H1 (cell line): ENCODE data around the gene SLC11A1.

Source experiments
- CEBPB ChIP-seq: IDR thresholded peaks from 2 replicates; pipeline ENCODE4 v1.6.1; 2012; ENCODE audit warnings: low read depth, low read length
- CHD1 ChIP-seq: IDR thresholded peaks from 2 replicates; pipeline ENCODE4 v1.6.1; 2012; ENCODE audit warnings: low read depth, low read length, improper control_type of control experiment
- KDM1A ChIP-seq: fragments of 200-600, 300-600 bp; sonication (generic); IDR thresholded peaks from 2 replicates; pipeline ENCODE4 v1.7.1; 2016; ENCODE audit warnings: mild to moderate bottlenecking, low read length, borderline replicate concordance
- POLR2A ChIP-seq, 2 experiments: IDR thresholded peaks; 1 replicate in 1 of 2; 2 replicates in 1 of 2; pipeline ENCODE4 v1.6.1; 2011; ENCODE audit warnings: low read depth in 2 of 2, low read length in 2 of 2, mild to moderate bottlenecking in 2 of 2; ENCODE audit errors: control extremely low read depth in 1 of 2
- SIX5 ChIP-seq: IDR thresholded peaks from 2 replicates; pipeline ENCODE4 v1.6.1; 2011; ENCODE audit warnings: mild to moderate bottlenecking, low read depth, low read length
- TAF1 ChIP-seq: IDR thresholded peaks from 2 replicates; pipeline ENCODE4 v1.6.1; 2011; ENCODE audit warnings: mild to moderate bottlenecking, low read depth, low read length
- TCF12 ChIP-seq: IDR thresholded peaks from 2 replicates; pipeline ENCODE4 v1.6.1; 2011; ENCODE audit warnings: low read depth, mild to moderate bottlenecking, low read length
- USF2 ChIP-seq: IDR thresholded peaks from 2 replicates; pipeline ENCODE4 v1.6.1; 2011; ENCODE audit warnings: low read length, improper control_type of control experiment
- YY1 ChIP-seq: IDR thresholded peaks from 2 replicates; pipeline ENCODE4 v1.6.1; 2011; ENCODE audit warnings: low read depth, mild to moderate bottlenecking, low read length
- TF ChIP-seq, protein P1 (sequence below), 3 experiments: IDR thresholded peaks; 1 replicate in 2 of 3; 2 replicates in 1 of 3; pipeline versions ENCODE4 v1.5.1 to v1.6.1; 2011; ENCODE audit warnings: low read length in 3 of 3, mild to moderate bottlenecking in 3 of 3, inconsistent platforms in 2 of 3, low read depth in 1 of 3, moderate library complexity in 1 of 3; ENCODE audit not compliant: insufficient read depth in 1 of 3; ENCODE audit errors: control extremely low read depth in 1 of 3
- TF ChIP-seq, protein P2 (sequence below): IDR thresholded peaks from 2 replicates; pipeline ENCODE4 v1.6.1; 2011; ENCODE audit warnings: low read depth, mild to moderate bottlenecking, low read length; ENCODE audit not compliant: insufficient read depth
- TF ChIP-seq, protein P3 (sequence below): IDR thresholded peaks from 2 replicates; pipeline ENCODE4 v1.6.1; 2012; ENCODE audit warnings: inconsistent platforms

- TF ChIP-seq, protein P1, sequence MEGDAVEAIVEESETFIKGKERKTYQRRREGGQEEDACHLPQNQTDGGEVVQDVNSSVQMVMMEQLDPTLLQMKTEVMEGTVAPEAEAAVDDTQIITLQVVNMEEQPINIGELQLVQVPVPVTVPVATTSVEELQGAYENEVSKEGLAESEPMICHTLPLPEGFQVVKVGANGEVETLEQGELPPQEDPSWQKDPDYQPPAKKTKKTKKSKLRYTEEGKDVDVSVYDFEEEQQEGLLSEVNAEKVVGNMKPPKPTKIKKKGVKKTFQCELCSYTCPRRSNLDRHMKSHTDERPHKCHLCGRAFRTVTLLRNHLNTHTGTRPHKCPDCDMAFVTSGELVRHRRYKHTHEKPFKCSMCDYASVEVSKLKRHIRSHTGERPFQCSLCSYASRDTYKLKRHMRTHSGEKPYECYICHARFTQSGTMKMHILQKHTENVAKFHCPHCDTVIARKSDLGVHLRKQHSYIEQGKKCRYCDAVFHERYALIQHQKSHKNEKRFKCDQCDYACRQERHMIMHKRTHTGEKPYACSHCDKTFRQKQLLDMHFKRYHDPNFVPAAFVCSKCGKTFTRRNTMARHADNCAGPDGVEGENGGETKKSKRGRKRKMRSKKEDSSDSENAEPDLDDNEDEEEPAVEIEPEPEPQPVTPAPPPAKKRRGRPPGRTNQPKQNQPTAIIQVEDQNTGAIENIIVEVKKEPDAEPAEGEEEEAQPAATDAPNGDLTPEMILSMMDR (IDR thresholded peaks at IDR 0.05; ENCODE audit: control extremely low read depth in 1 of 3, insufficient read depth in 1 of 3, low read depth in 1 of 3, low read length in 3 of 3), result no peak
- TF ChIP-seq CEBPB (no peak), USF2 (no peak), YY1 (no peak), TCF12 (no peak), POLR2A (IDR thresholded peaks at IDR 0.05; ENCODE audit: control extremely low read depth in 1 of 2, low read depth in 2 of 2, low read length in 2 of 2) (no peak), CHD1 (no peak), TAF1 (no peak), SIX5 (no peak), KDM1A (no peak)
- TF ChIP-seq, protein P2, sequence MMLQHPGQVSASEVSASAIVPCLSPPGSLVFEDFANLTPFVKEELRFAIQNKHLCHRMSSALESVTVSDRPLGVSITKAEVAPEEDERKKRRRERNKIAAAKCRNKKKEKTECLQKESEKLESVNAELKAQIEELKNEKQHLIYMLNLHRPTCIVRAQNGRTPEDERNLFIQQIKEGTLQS, result no peak
- TF ChIP-seq, protein P3, sequence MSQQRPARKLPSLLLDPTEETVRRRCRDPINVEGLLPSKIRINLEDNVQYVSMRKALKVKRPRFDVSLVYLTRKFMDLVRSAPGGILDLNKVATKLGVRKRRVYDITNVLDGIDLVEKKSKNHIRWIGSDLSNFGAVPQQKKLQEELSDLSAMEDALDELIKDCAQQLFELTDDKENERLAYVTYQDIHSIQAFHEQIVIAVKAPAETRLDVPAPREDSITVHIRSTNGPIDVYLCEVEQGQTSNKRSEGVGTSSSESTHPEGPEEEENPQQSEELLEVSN, result no peak
These were observed 1.9 kb downstream of the SLC11A1 start for GRCh38 chr2:218383892-218384519.
